GM21786 (cell line): Measurements from ENCODE around the gene PALLD.
"Not testable (repeated sequence)": the region's sequence is repeated elsewhere in the genome, so short reads cannot be mapped to it uniquely, and the experiment has no call there.

Source experiments
- ATAC-seq: cut with Tn5 transposase; IDR thresholded peaks from one replicate; pipeline ENCODE4 v1.9.1; 2021; ENCODE audit not compliant: unreplicated experiment

PALLD gene

GRCh38 chr4:168923526-168924194 lies 426.8 kb downstream of the PALLD start:
- peak; percentile 64 for ATAC-seq

GRCh38 chr4:168924667-168925066 lies 427.8 kb downstream of the PALLD start:
- no peak for ATAC-seq

GRCh38 chr4:168925789-168926490 lies 429.1 kb downstream of the PALLD start:
- no peak for ATAC-seq

GRCh38 chr4:168928346-168928745 lies 431.5 kb downstream of the PALLD start:
- no peak for ATAC-seq

GRCh38 chr4:168928875-168929274 lies 432.0 kb downstream of the PALLD start:
- ATAC-seq, result no peak

- no peak for ATAC-seq
These were observed 433.8 kb downstream of the PALLD start for GRCh38 chr4:168930413-168931196.

GRCh38 chr4:168931215-168931650 lies 434.4 kb downstream of the PALLD start:
- no peak for ATAC-seq

- no peak for ATAC-seq
These were observed 435.3 kb downstream of the PALLD start for GRCh38 chr4:168932138-168932537.

GRCh38 chr4:168933423-168933822 lies 436.6 kb downstream of the PALLD start:
- ATAC-seq, result no peak

GRCh38 chr4:168937473-168937872 lies 440.6 kb downstream of the PALLD start:
- not testable (repeated sequence) for ATAC-seq

GRCh38 chr4:168942985-168943384 lies 446.1 kb downstream of the PALLD start:
- ATAC-seq, result no peak

GRCh38 chr4:168945291-168945690 lies 448.4 kb downstream of the PALLD start:
- no peak for ATAC-seq

GRCh38 chr4:168952821-168953246 lies 456.0 kb downstream of the PALLD start:
- not testable (repeated sequence) for ATAC-seq

GRCh38 chr4:168955674-168956073 lies 458.8 kb downstream of the PALLD start:
- ATAC-seq, result no peak

GRCh38 chr4:168960716-168961115 lies 463.9 kb downstream of the PALLD start:
- no peak for ATAC-seq

- no peak for ATAC-seq
These were observed 475.7 kb downstream of the PALLD start for GRCh38 chr4:168972596-168972995.
